AG10803 (cell line): Measurements from ENCODE around the gene DHFR.

Source experiments
- DNase-seq: peaks from one replicate; pipeline ENCODE4 v3.0.0; 2010; ENCODE audit warnings: low read depth
- H3K4me3 ChIP-seq: 2 replicates; pipeline ENCODE4 v1.5.1; 2011; ENCODE audit warnings: mild to moderate bottlenecking, low read length, control low read depth
- TF ChIP-seq, protein P1 (sequence below): conservative IDR thresholded peaks from 2 replicates; pipeline ENCODE4 v1.5.1; 2011; ENCODE audit warnings: mild to moderate bottlenecking, low read length, control low read depth, inconsistent platforms

Gene DHFR

GRCh38 chr5:80600943-80601693, 53.7 kb downstream of the DHFR start:
- H3K4me3 ChIP-seq: no peak overlapping the region
- no peak for DNase-seq
- TF ChIP-seq, protein P1, sequence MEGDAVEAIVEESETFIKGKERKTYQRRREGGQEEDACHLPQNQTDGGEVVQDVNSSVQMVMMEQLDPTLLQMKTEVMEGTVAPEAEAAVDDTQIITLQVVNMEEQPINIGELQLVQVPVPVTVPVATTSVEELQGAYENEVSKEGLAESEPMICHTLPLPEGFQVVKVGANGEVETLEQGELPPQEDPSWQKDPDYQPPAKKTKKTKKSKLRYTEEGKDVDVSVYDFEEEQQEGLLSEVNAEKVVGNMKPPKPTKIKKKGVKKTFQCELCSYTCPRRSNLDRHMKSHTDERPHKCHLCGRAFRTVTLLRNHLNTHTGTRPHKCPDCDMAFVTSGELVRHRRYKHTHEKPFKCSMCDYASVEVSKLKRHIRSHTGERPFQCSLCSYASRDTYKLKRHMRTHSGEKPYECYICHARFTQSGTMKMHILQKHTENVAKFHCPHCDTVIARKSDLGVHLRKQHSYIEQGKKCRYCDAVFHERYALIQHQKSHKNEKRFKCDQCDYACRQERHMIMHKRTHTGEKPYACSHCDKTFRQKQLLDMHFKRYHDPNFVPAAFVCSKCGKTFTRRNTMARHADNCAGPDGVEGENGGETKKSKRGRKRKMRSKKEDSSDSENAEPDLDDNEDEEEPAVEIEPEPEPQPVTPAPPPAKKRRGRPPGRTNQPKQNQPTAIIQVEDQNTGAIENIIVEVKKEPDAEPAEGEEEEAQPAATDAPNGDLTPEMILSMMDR: no peak

DNA sequence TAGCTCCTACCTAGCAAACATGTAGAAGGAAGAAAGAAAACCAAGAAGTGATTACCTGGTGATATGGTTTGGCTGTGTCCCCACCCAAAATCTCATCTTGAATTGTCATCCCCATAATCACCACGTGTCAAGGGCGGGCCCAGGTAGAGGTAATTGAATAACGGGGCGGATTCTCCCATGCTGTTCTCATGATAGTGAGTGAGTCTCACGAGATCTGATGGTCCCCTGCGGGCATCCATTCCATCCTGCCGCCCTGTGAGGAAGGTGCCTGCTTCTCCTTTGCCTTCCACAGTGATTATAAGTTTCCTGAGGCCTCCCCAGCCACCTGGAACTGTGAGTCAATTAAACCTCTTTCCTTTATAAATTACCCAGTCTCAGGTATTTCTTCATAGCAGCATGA, 57.3 kb downstream of the DHFR start:
- no peak for DNase-seq
- no peak overlapping the region for H3K4me3 ChIP-seq
- TF ChIP-seq, protein P1: no peak

GRCh38 chr5:80594810-80595209, 60.0 kb downstream of the DHFR start:
- H3K4me3 ChIP-seq: no peak overlapping the region
- no peak for DNase-seq
- TF ChIP-seq, protein P1: no peak

DNA sequence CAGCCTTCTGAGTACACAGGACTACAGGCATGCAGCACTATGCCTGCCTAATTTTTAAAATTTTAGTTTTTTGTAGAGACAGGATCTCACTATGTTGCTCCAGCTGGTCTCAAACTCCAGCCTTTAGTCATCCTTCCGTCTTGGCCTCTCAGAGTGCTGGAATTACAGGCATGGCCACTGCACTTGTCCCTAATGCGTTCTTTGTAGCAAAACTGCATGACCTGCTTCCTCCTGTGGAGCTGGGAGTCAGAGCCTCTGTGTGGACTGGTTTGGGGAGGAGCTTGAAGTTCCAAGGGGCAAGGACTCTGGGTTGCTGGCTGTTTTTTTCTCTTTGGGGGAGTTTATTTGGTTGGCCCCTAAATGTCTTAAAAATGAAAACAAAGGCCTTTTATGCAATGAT, 62.0 kb downstream of the DHFR start:
- TF ChIP-seq, protein P1: no peak
- no peak overlapping the region for H3K4me3 ChIP-seq
- no peak for DNase-seq

DNA sequence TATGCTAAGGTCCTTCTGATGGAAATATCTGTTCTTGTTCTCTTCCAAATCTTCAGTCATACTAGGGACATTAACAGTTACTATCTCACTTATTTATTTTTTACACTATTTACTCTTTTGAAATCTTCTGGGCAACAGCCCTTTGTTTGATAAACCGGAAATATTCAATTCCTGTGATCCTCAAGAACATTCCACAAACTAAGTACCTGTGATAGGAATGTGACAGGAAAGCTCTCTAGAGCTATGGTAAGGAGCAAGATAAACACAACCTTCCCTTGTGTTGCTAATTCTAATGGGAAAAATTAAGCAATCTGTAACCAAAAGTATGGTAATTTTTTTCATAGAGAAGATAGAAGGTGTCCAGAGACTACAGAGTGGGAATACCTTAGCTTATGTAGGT, 62.7 kb downstream of the DHFR start:
- DNase-seq: no peak
- H3K4me3 ChIP-seq: no peak overlapping the region
- TF ChIP-seq, protein P1: no peak

GRCh38 chr5:80591352-80591751, 63.4 kb downstream of the DHFR start:
- TF ChIP-seq, protein P1: no peak
- H3K4me3 ChIP-seq: no peak overlapping the region
- DNase-seq: no peak

DNA sequence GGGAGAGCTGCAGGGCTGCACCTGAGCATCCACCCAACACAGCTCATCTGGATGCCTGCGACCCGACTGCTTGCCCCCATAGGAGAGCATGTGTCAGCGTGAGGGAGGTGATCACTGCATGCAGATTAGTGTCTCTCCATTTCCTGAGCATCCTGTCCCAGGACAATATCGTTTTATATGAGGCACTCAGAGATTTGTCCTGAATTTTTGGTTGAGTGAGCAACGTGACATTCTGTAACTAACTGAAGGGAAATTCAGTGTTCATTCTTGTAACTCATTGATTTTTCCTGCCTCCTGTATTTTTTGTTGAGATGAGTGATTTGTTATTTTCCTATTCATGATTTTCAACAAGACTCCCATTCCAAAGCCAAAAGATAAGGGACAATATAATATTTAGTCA, 64.0 kb downstream of the DHFR start:
- TF ChIP-seq, protein P1: no peak
- no peak overlapping the region for H3K4me3 ChIP-seq
- no peak for DNase-seq
